ENCODE results near the gene EDC3.
"Not testable (repeated sequence)": the region's sequence is repeated elsewhere in the genome, so short reads cannot be mapped to it uniquely, and the experiment has no call there.

The EDC3 gene

GRCh38 chr15:74604983-74605794 lies 90.6 kb downstream of the EDC3 start:
- DNase-seq, result no peak

GRCh38 chr15:74603789-74604705 lies 91.8 kb downstream of the EDC3 start:
- no peak for DNase-seq

- DNase-seq, result no peak
Observed at GRCh38 chr15:74603026-74603788, 92.6 kb downstream of the EDC3 start.

GRCh38 chr15:74599156-74599555 lies 96.7 kb downstream of the EDC3 start:
- no peak for DNase-seq

GRCh38 chr15:74598126-74598842 lies 97.5 kb downstream of the EDC3 start:
- DNase-seq, result peak; percentile 64

- DNase-seq, result not testable (repeated sequence)
Observed at GRCh38 chr15:74597146-74597705, 98.6 kb downstream of the EDC3 start.

- DNase-seq, result not testable (repeated sequence)
Observed at GRCh38 chr15:74596736-74597135, 99.1 kb downstream of the EDC3 start.

GRCh38 chr15:74595271-74595670 lies 100.6 kb downstream of the EDC3 start:
- no peak for DNase-seq

GRCh38 chr15:74594455-74594854 lies 101.4 kb downstream of the EDC3 start:
- no peak for DNase-seq

GRCh38 chr15:74593122-74593521 lies 102.7 kb downstream of the EDC3 start:
- no peak for DNase-seq

GRCh38 chr15:74592222-74592621 lies 103.6 kb downstream of the EDC3 start:
- DNase-seq, result no peak

GRCh38 chr15:74589826-74590225 lies 106.0 kb downstream of the EDC3 start:
- no peak for DNase-seq

GRCh38 chr15:74585857-74586256 lies 110.0 kb downstream of the EDC3 start:
- DNase-seq, result no peak

GRCh38 chr15:74585191-74585590 lies 110.6 kb downstream of the EDC3 start:
- no peak for DNase-seq

- DNase-seq, result no peak
Observed at GRCh38 chr15:74584779-74585178, 111.0 kb downstream of the EDC3 start.

GRCh38 chr15:74584204-74584603 lies 111.6 kb downstream of the EDC3 start:
- DNase-seq, result no peak

All from NCI-H510A (cell line).